Ishikawa (cell line): ENCODE measurements around the gene SMC6.

Experiments
- CEBPB ChIP-seq: IDR thresholded peaks from 2 replicates; pipeline ENCODE4 v1.6.1; 2012
- CREB1 ChIP-seq: IDR thresholded peaks from 2 replicates; pipeline ENCODE4 v1.6.1; 2012; ENCODE audit warnings: low read depth
- EGR1 ChIP-seq: IDR thresholded peaks from 2 replicates; pipeline ENCODE4 v1.6.1; 2012
- EP300 ChIP-seq: IDR thresholded peaks from 2 replicates; pipeline ENCODE4 v1.6.1; 2012; ENCODE audit warnings: borderline replicate concordance
- FOXM1 ChIP-seq: IDR thresholded peaks from 2 replicates; pipeline ENCODE4 v1.6.1; 2012; ENCODE audit warnings: low read depth, borderline replicate concordance
- NFIC ChIP-seq: IDR thresholded peaks from 2 replicates; pipeline ENCODE4 v1.6.1; 2012
- RAD21 ChIP-seq: IDR thresholded peaks from 2 replicates; pipeline ENCODE4 v1.6.1; 2012; ENCODE audit warnings: low read depth
- TAF1 ChIP-seq: IDR thresholded peaks from 2 replicates; pipeline ENCODE4 v1.6.1; 2012; ENCODE audit warnings: low read depth, mild to moderate bottlenecking
- TCF12 ChIP-seq: IDR thresholded peaks from 2 replicates; pipeline ENCODE4 v1.6.1; 2012; ENCODE audit warnings: low read depth
- TEAD4 ChIP-seq: IDR thresholded peaks from 2 replicates; pipeline ENCODE4 v1.6.1; 2012
- YY1 ChIP-seq: IDR thresholded peaks from 2 replicates; pipeline ENCODE4 v1.6.1; 2012; ENCODE audit warnings: low read depth
- ZBTB7A ChIP-seq: IDR thresholded peaks from 2 replicates; pipeline ENCODE4 v1.6.1; 2012; ENCODE audit warnings: low read depth
- TF ChIP-seq, protein P1 (sequence below): IDR thresholded peaks from 2 replicates; pipeline ENCODE4 v1.6.1; 2012; ENCODE audit warnings: low read depth, mild to moderate bottlenecking
- TF ChIP-seq, protein P2 (sequence below): IDR thresholded peaks from 2 replicates; pipeline ENCODE4 v1.6.1; 2012
- TF ChIP-seq, protein P3 (sequence below): IDR thresholded peaks from 2 replicates; pipeline ENCODE4 v1.6.1; 2012

Gene SMC6

DNA sequence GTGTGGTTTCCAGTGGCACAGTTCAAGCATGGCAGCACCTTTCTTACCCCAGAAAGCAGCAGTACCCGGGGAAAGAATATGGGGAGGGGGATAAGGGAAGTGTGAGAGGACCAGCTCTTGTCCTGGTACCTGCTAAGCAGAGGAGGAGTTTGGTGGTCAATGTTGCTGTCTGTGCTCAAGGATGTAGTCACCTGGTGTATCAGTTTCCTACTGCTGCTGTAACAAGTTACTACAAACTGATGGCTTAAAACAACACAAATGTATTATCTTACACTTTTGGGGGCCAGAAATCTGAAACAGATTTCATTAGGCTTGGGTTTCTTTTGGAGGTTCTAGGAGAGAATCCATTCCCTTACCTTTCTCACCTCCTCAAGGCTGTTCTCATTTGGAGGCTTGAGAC is 135.7 kb downstream of the SMC6 start:
- TF ChIP-seq TCF12 (no peak), CEBPB (no peak), EP300 (no peak), TEAD4 (no peak), NFIC (no peak), FOXM1 (no peak), CREB1 (no peak), EGR1 (no peak)
- TF ChIP-seq, protein P1, sequence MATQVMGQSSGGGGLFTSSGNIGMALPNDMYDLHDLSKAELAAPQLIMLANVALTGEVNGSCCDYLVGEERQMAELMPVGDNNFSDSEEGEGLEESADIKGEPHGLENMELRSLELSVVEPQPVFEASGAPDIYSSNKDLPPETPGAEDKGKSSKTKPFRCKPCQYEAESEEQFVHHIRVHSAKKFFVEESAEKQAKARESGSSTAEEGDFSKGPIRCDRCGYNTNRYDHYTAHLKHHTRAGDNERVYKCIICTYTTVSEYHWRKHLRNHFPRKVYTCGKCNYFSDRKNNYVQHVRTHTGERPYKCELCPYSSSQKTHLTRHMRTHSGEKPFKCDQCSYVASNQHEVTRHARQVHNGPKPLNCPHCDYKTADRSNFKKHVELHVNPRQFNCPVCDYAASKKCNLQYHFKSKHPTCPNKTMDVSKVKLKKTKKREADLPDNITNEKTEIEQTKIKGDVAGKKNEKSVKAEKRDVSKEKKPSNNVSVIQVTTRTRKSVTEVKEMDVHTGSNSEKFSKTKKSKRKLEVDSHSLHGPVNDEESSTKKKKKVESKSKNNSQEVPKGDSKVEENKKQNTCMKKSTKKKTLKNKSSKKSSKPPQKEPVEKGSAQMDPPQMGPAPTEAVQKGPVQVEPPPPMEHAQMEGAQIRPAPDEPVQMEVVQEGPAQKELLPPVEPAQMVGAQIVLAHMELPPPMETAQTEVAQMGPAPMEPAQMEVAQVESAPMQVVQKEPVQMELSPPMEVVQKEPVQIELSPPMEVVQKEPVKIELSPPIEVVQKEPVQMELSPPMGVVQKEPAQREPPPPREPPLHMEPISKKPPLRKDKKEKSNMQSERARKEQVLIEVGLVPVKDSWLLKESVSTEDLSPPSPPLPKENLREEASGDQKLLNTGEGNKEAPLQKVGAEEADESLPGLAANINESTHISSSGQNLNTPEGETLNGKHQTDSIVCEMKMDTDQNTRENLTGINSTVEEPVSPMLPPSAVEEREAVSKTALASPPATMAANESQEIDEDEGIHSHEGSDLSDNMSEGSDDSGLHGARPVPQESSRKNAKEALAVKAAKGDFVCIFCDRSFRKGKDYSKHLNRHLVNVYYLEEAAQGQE: no peak

DNA sequence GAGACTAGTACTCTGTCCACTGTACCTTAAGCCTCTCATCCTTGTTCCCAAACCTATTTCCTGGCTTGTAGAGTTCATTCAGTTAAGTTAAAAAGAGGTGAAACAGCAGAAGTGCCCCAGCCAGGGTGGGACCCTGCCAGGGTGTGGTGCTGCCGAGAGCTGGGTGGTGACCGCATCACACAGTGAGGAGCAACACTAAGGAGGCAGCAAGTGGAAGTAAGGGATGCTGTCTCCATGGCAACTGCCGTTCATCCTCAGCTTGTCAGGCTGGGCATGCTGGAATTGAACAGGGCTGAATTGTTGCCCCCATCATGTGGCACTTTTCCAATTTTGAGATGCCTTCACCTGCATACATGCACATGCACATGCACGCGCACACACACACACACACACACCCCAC is 136.1 kb downstream of the SMC6 start:
- no peak for TF ChIP-seq FOXM1
- no peak for TF ChIP-seq YY1
- no peak for TF ChIP-seq RAD21

DNA sequence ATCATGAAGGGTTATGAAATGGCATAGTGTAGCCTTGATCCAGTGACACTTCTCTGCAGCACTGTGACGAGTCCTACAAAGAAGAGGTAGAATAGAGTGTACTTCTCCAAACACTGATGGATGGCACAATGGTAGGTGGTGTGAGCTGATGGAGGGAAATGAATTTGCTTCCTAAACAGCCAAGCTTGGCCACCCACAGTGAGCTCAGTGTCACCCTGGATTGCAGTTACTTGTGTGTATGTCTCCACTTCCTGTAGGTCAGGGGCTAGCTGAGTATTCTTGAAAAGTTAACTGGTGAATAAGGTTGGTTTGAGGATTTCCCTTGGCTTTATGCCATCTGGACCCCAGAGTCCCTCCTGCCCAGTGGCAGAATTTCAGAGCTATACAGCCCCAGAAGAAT is 137.2 kb downstream of the SMC6 start:
- TF ChIP-seq NFIC (no peak), TCF12 (no peak), TEAD4 (no peak), CREB1 (no peak), ZBTB7A (no peak), EP300 (no peak), EGR1 (no peak), YY1 (no peak), CEBPB (no peak), RAD21 (no peak), TAF1 (no peak), FOXM1 (no peak)
- TF ChIP-seq, protein P2, sequence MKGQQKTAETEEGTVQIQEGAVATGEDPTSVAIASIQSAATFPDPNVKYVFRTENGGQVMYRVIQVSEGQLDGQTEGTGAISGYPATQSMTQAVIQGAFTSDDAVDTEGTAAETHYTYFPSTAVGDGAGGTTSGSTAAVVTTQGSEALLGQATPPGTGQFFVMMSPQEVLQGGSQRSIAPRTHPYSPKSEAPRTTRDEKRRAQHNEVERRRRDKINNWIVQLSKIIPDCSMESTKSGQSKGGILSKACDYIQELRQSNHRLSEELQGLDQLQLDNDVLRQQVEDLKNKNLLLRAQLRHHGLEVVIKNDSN: no peak
- TF ChIP-seq, protein P1: no peak
- TF ChIP-seq, protein P3, sequence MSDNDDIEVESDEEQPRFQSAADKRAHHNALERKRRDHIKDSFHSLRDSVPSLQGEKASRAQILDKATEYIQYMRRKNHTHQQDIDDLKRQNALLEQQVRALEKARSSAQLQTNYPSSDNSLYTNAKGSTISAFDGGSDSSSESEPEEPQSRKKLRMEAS: no peak

DNA sequence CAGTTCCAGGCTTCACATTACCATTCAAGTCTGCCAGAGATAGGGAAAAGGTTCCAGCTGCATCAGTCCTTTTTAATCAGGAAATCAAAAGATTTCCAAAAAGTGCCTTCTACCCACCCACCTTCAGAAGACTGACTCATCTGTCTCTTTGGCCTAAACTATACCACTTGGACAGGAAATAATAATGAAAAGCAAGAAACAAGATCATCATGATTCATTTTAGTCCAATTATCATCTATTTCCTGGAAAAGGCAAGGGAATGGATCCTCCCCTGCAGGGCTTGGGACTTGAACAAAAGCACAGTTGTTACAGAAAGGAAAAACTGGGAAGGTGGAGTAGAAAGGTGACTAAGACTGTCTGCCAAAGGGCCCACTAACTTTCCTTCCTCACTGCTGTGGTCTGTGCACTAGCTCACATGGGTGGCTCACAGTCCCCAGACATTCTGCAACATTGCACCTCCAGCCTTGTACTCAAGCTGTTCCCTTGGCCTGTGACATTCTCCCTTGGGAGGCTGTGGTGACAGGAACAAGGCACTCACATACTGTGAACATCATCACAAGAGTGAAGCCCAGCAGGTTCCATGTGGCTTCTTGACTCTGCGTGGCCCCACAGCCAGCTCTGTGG is 137.8 kb downstream of the SMC6 start:
- TF ChIP-seq NFIC (no peak), FOXM1 (no peak), TCF12 (no peak), TAF1 (no peak), RAD21 (no peak), CEBPB (no peak), TEAD4 (no peak), EP300 (no peak)
- TF ChIP-seq, protein P3: no peak
- TF ChIP-seq, protein P2: no peak
- TF ChIP-seq, protein P1: no peak

DNA sequence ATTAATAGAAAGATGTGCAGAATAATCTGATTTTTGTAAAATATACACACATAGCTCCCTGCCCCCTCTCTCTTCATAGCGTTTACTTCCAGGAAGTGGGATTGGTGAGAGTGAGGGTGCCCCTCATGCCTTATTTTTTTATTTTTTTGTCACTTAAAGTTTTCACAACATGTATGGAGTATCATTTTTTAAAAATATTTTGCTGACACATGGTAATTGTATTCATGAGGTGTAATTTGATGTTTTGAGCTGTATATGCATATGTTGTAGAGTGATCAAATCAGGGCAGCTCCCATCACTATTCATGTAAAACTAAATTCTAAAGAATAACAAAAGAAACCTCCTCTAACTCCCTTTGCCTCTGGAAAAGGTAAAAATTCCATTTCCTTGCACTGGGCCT is 138.5 kb downstream of the SMC6 start:
- no peak for TF ChIP-seq YY1
- TF ChIP-seq TCF12: no peak
- no peak for TF ChIP-seq TEAD4
- no peak for TF ChIP-seq RAD21
- TF ChIP-seq CEBPB: no peak
- TF ChIP-seq, protein P2: no peak
- TF ChIP-seq, protein P1: no peak
- no peak for TF ChIP-seq EGR1
- TF ChIP-seq NFIC: no peak
- TF ChIP-seq FOXM1: no peak
- no peak for TF ChIP-seq EP300
- no peak for TF ChIP-seq ZBTB7A
- TF ChIP-seq, protein P3: no peak
- TF ChIP-seq TAF1: no peak
- no peak for TF ChIP-seq CREB1
